Measurements from ENCODE around the gene HDAC9. TPM values are rescaled to one million over a fixed set of nuclear protein-coding genes. Genes with fewer than 3 reads are reported as not detected.

HDAC9 gene
- total RNA-seq, 2 donors from 2014 or later: 4.9 to 12.9 TPM

DNA sequence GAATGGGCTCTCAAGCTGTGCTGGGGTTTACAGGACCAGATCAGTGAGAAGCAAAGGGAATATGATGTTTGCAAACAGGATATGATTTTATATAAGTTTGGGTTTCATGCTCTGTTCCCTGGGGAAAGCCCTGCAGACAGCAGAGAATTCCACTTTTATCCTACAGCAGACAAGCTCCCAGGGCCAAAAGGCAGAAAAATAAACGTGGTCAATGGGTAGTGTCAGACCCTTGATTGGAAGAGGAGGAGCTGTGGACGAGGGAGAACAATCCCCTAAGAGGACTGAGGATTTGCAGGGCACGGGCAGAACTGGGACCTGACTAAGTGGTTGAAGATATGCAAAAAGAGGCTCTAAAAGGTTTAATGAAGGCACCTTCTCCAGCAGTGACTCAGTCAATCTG lies 275.3 kb downstream of the HDAC9 start:
- 35 to 37% methylated on average over 3 of the region's 3 CpGs for WGBS, 2 donors
- intact Hi-C loops (cut with DNase I): no loop called here
- no peak overlapping the region for H3K27ac ChIP-seq
- TF ChIP-seq POLR2A (IDR thresholded peaks at IDR 0.05) (no peak), CTCF (IDR thresholded peaks at IDR 0.05) (no peak)
- no peak overlapping the region for H3K4me3 ChIP-seq
- ATAC-seq: no peak
- H3K27me3 ChIP-seq: no peaks in the 10 kb centered on the region
- H3K9me3 ChIP-seq: no peaks in the 10 kb centered on the region
- no peaks in the 10 kb centered on the region for H3K36me3 ChIP-seq (replicated peaks in 1 of 2; ENCODE audit: insufficient read depth in 1 of 2, low read depth in 2 of 2)
- H3K4me1 ChIP-seq: no peaks in the 10 kb centered on the region
- no peak for DNase-seq

DNA sequence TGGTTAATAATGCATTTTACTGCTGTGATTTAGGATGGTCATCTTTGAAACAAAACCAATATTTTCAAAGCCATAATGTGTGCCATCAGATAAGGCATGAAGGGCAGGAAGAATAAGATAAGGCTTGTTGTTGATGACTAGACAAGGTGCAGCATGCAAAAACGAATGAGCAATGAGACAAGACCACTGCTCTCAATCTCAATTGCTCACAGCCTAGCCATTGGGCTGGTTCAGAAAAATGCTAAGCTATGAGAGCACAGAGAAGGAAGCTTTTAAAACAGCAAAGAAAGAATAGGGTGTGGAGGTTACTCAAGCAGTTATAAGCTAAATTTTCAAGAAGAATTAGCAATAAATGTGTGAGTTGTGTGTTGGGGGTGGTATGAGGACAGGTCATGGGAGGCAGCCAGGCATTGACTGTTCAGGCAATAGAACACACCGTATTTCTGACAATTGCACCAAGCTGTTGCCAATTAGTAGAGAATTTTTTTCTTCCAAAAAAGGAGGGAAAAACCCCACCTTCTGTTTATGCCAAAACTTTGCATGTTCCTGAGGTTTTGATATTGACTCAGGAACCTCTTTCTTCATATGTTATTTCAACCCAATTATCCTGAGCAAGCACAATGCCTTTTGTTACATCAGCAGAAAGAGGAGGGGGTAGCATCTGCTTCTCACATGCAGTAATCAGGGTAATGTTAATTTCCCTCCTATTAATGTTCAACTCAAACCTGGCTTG lies 276.5 kb downstream of the HDAC9 start:
- ATAC-seq: no peak
- H3K4me3 ChIP-seq: no peak overlapping the region
- TF ChIP-seq CTCF (IDR thresholded peaks at IDR 0.05) (no peak), POLR2A (IDR thresholded peaks at IDR 0.05) (no peak)
- no peaks in the 10 kb centered on the region for H3K4me1 ChIP-seq
- 23 to 36% methylated on average over 2 of the region's 2 CpGs for WGBS, 2 donors
- intact Hi-C loops (cut with DNase I): no loop called here
- no peaks in the 10 kb centered on the region for H3K36me3 ChIP-seq (replicated peaks in 1 of 2; ENCODE audit: insufficient read depth in 1 of 2, low read depth in 2 of 2)
- no peaks in the 10 kb centered on the region for H3K9me3 ChIP-seq
- H3K27ac ChIP-seq: no peak overlapping the region
- no peaks in the 10 kb centered on the region for H3K27me3 ChIP-seq
- DNase-seq: no peak

GRCh38 chr7:18772567-18772965 lies 277.0 kb downstream of the HDAC9 start:
- no peaks in the 10 kb centered on the region for H3K36me3 ChIP-seq (replicated peaks in 1 of 2; ENCODE audit: insufficient read depth in 1 of 2, low read depth in 2 of 2)
- H3K4me1 ChIP-seq: no peaks in the 10 kb centered on the region
- TF ChIP-seq CTCF (IDR thresholded peaks at IDR 0.05): no peak
- TF ChIP-seq POLR2A (IDR thresholded peaks at IDR 0.05): no peak
- H3K4me3 ChIP-seq: no peak overlapping the region
- intact Hi-C loops (cut with DNase I): no loop called here
- no peak overlapping the region for H3K27ac ChIP-seq
- no peaks in the 10 kb centered on the region for H3K9me3 ChIP-seq
- H3K27me3 ChIP-seq: no peaks in the 10 kb centered on the region
- no peak for DNase-seq
- no peak for ATAC-seq
- 33 to 36% methylated on average over 1 of the region's 1 CpG for WGBS, 2 donors

- 68 to 73% methylated on average over 2 of the region's 2 CpGs for WGBS, 2 donors
- no peaks in the 10 kb centered on the region for H3K27me3 ChIP-seq
- ATAC-seq (no peak), DNase-seq (no peak)
- no peak overlapping the region for H3K27ac ChIP-seq
- TF ChIP-seq POLR2A (IDR thresholded peaks at IDR 0.05) (no peak), CTCF (IDR thresholded peaks at IDR 0.05) (no peak)
- no peak overlapping the region for H3K4me3 ChIP-seq
- no peaks in the 10 kb centered on the region for H3K4me1 ChIP-seq
- H3K9me3 ChIP-seq: no peaks in the 10 kb centered on the region
- intact Hi-C loops (cut with DNase I): no loop called here
- H3K36me3 ChIP-seq (replicated peaks in 1 of 2; ENCODE audit: insufficient read depth in 1 of 2, low read depth in 2 of 2): no peaks in the 10 kb centered on the region
These were observed 281.8 kb downstream of the HDAC9 start for GRCh38 chr7:18777314-18777713.

GRCh38 chr7:18778594-18778993 lies 283.0 kb downstream of the HDAC9 start:
- ATAC-seq (no peak), DNase-seq (no peak)
- TF ChIP-seq CTCF (IDR thresholded peaks at IDR 0.05): no peak
- TF ChIP-seq POLR2A (IDR thresholded peaks at IDR 0.05): no peak
- H3K27me3 ChIP-seq: no peaks in the 10 kb centered on the region
- no peak overlapping the region for H3K4me3 ChIP-seq
- no peak overlapping the region for H3K27ac ChIP-seq
- no peaks in the 10 kb centered on the region for H3K9me3 ChIP-seq
- intact Hi-C loops (cut with DNase I): no loop called here
- no peaks in the 10 kb centered on the region for H3K36me3 ChIP-seq (replicated peaks in 1 of 2; ENCODE audit: insufficient read depth in 1 of 2, low read depth in 2 of 2)
- WGBS, 2 donors: 42 to 55% methylated on average over 3 of the region's 3 CpGs
- no peaks in the 10 kb centered on the region for H3K4me1 ChIP-seq
